Dedifferentiated amniotic fluid mesenchymal stem cell (primary cell): Measurements from ENCODE around the gene GALNT18.
A peak's percentile ranks its signal among the peaks of the same experiment; 100 is the strongest.
"Not testable (repeated sequence)": the region's sequence is repeated elsewhere in the genome, so short reads cannot be mapped to it uniquely, and the experiment has no call there.

Source experiments
- DNase-seq: peaks from one replicate; pipeline ENCODE4 v3.0.0-alpha.2; 2016; ENCODE audit errors: extremely low spot score

The GALNT18 gene

GRCh38 chr11:11459578-11459977 lies 162.2 kb downstream of the GALNT18 start:
- no peak for DNase-seq

GRCh38 chr11:11458485-11458884 lies 163.3 kb downstream of the GALNT18 start:
- no peak for DNase-seq

DNA sequence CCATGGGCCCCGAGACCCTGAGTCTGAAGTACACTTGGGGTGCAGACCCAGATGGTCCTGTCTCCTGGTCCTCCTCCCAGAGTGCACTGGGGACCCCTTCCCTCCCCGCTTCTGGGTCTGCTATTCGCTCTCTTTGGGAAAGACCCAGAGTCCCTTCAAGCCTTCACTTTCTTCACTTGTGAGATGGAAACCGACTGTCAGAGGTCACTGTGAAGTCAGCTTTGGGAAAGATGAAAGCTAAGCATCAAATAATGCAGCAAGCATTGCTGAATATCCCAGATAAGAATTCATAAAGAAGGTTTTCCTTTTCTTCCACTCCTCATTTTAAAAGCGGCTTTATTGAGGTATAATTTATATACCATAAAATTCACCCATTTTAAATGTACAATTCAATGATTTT lies 163.8 kb downstream of the GALNT18 start:
- DNase-seq: no peak

DNA sequence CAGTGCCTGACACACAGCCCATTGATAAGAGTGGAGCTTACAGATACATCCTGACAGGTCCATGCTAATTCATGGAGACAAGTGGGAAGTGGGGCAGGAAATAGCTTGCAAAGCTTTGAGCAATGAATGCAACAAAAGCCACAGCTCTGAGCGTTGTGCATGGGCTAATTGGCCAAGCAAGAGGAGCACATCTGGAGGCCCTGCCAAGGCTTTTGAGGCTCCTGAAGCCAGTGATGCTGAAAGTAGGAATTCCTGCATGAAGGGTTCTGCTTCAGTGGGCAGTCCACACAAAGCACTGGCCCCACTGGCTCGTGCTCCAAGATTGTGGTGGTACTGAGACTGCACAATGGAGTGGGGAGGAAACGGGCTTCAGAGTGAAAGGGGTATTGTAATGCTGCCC lies 164.9 kb downstream of the GALNT18 start:
- no peak for DNase-seq

GRCh38 chr11:11454671-11455223 lies 167.1 kb downstream of the GALNT18 start:
- no peak for DNase-seq

GRCh38 chr11:11451501-11452005 lies 170.3 kb downstream of the GALNT18 start:
- DNase-seq: no peak

DNA sequence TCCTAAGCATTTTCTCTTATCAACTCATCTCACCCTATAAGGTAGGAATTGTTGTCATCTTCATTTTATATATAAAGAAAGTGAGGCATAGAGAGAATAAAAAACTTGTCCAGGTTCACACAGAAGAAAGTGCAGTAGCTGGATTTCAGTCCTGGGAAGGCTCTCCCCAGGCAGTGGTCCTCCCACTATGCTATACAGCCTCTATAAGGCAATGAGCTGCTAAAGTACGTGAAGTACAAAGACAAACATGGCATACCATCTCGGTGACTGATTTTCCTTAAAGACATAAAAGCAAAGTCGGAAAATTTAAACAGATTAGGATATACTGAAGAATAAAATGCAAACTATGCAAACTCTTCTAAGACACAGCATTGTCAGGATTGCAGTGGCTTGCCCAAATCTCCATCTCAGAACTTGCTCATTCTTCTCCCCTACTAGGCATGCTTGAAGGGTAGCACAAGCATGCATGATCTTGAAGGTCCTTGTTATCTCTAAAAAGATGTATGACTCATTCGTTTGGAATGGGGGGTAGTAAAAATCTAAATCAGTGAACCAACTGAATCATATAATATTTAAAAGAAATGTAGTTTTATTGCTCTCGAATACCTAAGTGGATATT lies 171.0 kb downstream of the GALNT18 start:
- DNase-seq: peak; percentile 15

- DNase-seq: no peak
Observed at GRCh38 chr11:11449327-11449726, 172.5 kb downstream of the GALNT18 start.

DNA sequence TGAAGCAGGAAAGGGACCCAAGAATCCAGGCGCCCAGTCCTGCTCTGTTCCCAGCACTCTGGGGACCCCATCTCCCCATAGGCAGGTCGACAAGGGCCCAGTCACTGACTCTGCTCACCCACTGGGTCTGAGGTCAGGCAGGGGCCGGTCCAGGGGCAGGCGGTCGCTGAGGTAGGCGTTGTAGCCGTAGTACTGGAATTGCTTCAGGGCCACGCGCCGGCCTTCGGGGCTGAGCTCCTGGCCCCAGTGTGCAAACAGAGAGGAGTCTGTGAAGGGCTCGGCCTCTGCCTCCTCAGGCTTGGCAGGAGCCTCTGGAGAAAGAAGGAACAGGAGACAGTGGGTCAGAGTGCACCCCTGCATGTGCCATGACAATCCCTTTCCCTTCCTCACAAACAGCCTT lies 173.2 kb downstream of the GALNT18 start:
- no peak for DNase-seq

DNA sequence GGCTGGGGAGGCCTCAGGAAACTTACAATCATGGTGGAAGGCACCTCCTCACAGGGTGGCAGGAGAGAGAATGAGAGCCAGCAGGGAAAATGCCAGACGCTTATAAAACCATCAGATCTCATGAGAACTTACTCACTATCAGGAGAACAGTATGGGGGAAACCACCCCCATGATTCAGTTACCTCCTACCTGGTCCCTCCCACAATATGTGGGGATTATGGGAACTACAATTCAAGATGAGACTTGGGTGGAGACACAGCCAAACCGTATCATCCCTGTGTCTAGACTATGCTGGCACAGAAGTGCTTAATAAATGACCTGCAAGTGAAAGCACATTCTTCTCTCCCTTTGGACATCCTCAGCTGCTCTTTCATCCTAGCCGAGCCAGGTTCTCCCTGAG lies 174.2 kb downstream of the GALNT18 start:
- not testable (repeated sequence) for DNase-seq

DNA sequence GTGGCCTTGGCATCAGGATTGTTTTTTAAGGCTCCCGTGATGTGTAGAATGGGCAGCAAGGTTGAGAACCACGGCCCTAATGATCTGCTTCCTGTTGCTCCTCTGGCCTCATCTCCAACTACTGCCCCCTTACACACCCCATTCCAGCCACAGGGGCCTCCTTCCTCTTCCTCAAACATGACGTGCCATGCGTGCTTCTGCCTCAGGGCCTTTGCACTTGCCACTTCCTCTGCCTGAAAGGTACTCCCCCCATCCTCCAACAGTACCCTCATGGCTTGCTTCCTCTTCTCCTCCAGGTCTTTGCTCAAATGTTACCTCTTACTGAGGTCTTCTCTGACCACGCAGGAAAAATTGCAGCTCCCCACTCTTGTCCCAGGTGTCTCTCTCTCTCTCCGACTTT lies 174.8 kb downstream of the GALNT18 start:
- DNase-seq: no peak

DNA sequence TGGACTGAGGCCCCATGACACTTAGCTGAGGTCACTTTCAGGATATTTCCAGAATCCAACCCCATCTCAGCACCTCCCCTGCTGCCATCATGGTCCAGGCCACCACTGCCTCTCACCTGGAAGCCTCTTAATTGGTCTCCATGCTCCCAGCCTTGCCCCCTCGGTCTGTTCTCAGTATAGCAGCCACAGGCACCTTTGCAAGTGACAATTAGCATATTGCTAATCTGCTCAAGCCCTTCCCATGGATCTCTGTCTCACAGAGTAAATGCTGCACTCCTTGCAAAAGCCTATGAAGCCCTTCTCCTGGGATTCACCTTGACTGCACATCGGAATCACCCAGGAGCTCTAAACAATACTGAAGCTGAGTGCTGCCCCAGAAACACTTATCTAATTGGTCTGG lies 175.2 kb downstream of the GALNT18 start:
- no peak for DNase-seq

- no peak for DNase-seq
Observed at GRCh38 chr11:11445441-11446185, 176.2 kb downstream of the GALNT18 start.

GRCh38 chr11:11444804-11445131 lies 177.0 kb downstream of the GALNT18 start:
- no peak for DNase-seq

GRCh38 chr11:11444027-11444803 lies 177.6 kb downstream of the GALNT18 start:
- no peak for DNase-seq

DNA sequence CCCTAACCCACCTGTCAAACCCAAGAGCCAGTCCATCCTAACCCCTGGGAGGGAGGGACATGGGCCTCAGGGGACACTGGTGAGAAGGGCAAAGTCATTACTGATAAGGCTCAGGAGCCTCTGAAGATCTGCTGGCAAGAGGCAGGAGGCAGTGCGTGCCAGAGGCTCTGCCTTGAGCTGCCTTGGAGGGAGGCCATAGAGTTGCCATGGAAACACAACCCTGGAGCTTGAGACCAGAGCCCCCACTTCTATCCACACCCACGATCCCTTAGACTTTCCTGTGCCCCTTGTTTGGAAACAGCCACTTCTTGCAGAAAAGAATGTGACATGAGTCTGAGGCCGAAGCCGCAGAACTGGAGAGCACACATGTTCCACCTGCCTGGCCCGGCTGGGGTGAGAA lies 179.0 kb downstream of the GALNT18 start:
- DNase-seq: no peak

GRCh38 chr11:11441516-11441915 lies 180.3 kb downstream of the GALNT18 start:
- no peak for DNase-seq

DNA sequence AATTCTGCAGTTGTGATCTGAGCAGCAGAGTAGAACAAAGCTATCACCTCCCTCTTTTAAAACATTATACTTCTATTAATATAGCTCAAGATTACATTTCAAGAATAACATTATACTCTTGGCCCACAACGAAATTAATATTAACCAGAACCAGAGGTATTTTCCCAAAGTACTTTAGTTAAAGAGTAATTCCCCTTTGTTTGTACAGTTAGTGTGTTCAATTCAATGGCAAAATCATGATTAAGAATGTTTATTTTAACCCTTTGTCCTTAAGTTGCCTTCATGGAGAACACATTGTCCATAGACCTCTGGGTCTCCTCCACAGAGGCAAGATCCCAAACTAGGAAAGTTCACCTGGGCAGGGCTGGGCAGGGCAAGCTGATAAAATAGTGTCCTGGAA lies 180.7 kb downstream of the GALNT18 start:
- DNase-seq: no peak

- DNase-seq: no peak
Observed at GRCh38 chr11:11440144-11440543, 181.7 kb downstream of the GALNT18 start.

DNA sequence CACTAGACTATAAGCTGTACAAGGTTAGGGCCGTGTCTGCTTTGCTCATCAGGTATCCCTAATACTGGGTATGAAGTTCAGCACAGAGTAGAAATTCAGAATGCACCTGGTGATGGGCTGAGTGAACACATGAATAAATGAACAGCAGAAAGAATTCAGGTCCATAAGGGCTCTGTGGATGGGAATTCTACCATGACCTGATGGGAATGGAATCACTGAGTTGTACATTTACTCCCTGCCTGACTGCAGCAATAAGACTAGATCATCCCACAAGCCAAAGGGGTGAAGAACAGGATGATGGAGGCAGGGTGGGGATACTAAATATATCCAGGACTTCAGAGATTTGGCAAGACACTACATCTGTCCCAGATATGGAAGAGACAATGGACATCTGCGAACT lies 182.2 kb downstream of the GALNT18 start:
- no peak for DNase-seq

DNA sequence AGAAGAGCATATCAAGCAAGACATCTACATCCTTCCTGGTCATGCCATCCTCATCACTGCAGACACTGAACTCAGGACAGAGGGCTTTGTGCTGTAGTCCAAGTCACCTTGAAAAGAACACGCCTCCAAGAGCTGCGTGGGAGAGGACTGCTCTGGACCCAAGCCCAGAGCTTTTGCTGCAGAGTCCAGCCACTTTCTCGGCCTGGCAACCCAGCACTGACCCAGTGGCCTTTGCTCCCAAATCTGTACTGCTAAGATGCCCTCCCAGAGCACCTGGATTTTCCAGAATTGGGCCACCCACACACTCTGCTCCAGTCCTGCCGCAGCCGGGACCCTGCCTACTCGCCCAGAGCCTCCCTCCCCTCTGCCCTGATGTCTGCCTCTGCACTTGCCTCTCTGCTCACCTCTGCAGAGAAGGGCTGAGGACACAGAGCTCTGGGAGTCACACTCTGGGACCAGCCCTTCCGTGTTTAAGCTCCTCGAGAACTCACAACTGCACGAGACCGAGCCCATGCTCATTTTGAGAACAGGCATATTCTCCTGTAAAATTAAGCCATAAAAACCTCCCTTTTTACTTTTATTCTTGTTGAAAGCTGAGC lies 185.0 kb downstream of the GALNT18 start:
- no peak for DNase-seq

DNA sequence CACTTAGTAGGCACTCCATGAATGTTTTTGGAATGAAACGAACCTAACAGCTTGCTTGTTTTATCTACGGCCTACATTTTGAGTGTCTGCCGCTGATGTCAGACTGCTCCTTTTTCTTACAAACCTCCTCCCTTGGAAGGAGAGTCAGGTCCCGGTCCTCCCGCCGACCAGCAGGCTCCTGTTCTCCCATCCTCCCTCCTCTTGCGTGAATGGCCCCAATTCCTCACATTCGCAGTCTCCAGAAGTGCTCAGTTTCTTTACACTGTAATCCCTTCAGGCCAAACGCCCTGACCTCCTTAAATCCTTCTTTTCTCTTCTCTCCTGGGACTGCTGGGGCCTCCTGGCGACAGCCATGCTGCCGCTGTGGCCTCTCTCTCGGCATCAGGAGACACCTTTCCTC lies 186.2 kb downstream of the GALNT18 start:
- DNase-seq: no peak
